Endothelial cell of umbilical vein (primary cell): ENCODE measurements around the gene PCMTD2.
"Not testable (repeated sequence)": the region's sequence is repeated elsewhere in the genome, so short reads cannot be mapped to it uniquely, and the experiment has no call there.

ENCODE experiments used
- EZH2 ChIP-seq: IDR thresholded peaks from 2 replicates; pipeline ENCODE4 v1.6.1; 2012; ENCODE audit warnings: borderline replicate concordance, low read depth, mild to moderate bottlenecking, moderate library complexity, low read length, inconsistent platforms; ENCODE audit not compliant: severe bottlenecking
- FOS ChIP-seq: IDR thresholded peaks from 2 replicates; pipeline ENCODE4 v1.6.1; 2011; ENCODE audit warnings: mild to moderate bottlenecking, low read length, moderate library complexity, borderline replicate concordance; ENCODE audit not compliant: insufficient read depth
- GATA2 ChIP-seq: IDR thresholded peaks from 2 replicates; pipeline ENCODE4 v1.7.0; 2011; ENCODE audit warnings: low read depth, mild to moderate bottlenecking, moderate library complexity, mixed read lengths, low read length; ENCODE audit not compliant: insufficient read length, insufficient read depth
- JUN ChIP-seq: IDR thresholded peaks from 2 replicates; pipeline ENCODE4 v1.6.1; 2011; ENCODE audit warnings: borderline replicate concordance, low read depth; ENCODE audit not compliant: insufficient read length, insufficient read depth
- MYC ChIP-seq: IDR thresholded peaks from one replicate; pipeline ENCODE4 v1.6.1; 2011; ENCODE audit warnings: mild to moderate bottlenecking, low read depth, low read length
- POLR2A ChIP-seq: IDR thresholded peaks from 2 replicates; pipeline ENCODE4 v1.6.1; 2012; ENCODE audit warnings: low read depth, mild to moderate bottlenecking, control low read depth, low read length
- POLR2AphosphoS5 ChIP-seq: IDR thresholded peaks from 2 replicates; pipeline ENCODE4 v1.6.1; 2012; ENCODE audit warnings: low read depth, mild to moderate bottlenecking, control low read depth, low read length, moderate library complexity; ENCODE audit not compliant: insufficient read depth
- TF ChIP-seq, protein P1 (sequence below), 2 donors: IDR thresholded peaks; 1 replicate in 1 of 2; 2 replicates in 1 of 2; pipeline ENCODE4 v1.5.1; 2011; ENCODE audit warnings: low read length in 2 of 2, mild to moderate bottlenecking in 2 of 2, moderate library complexity in 2 of 2, control low read depth in 1 of 2, inconsistent platforms in 1 of 2, low read depth in 1 of 2; ENCODE audit not compliant: insufficient read depth in 1 of 2; ENCODE audit errors: extremely low read depth in 1 of 2
- TF ChIP-seq, protein P2 (sequence below): IDR thresholded peaks from 2 replicates; pipeline ENCODE4 v1.6.1; 2011; ENCODE audit not compliant: insufficient read depth, insufficient read length

DNA sequence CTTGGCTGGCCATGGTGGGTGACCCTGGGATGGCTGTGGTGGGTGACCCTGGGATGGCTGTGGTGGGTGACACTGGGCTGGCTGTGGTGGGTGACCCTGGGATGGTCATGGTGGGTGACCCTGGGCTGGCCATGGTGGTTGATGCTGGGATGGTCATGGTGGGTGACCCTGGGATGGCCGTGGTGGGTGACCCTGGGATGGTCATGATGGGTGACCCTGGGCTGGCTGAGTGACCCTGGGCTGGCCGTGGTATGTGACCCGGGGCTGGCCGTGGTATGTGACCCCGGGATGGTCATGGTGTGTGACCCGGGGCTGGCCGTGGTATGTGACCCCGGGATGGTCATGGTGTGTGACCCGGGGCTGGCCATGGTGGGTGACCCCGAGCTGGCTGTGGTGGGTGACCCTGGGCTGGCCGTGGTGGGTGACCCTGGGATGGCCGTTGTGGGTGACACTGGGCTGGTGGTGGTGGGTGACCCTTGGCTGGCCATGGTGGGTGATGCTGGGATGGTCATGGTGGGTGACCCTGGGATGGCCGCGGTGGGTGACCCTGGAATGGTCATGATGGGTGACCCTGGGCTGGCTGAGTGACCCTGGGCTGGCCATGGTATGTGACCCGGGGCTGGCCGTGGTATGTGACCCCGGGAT, 20.5 kb upstream of the PCMTD2 start:
- TF ChIP-seq POLR2A, JUN, EZH2, POLR2AphosphoS5, GATA2, FOS, MYC: not testable (repeated sequence)
- TF ChIP-seq, protein P1, sequence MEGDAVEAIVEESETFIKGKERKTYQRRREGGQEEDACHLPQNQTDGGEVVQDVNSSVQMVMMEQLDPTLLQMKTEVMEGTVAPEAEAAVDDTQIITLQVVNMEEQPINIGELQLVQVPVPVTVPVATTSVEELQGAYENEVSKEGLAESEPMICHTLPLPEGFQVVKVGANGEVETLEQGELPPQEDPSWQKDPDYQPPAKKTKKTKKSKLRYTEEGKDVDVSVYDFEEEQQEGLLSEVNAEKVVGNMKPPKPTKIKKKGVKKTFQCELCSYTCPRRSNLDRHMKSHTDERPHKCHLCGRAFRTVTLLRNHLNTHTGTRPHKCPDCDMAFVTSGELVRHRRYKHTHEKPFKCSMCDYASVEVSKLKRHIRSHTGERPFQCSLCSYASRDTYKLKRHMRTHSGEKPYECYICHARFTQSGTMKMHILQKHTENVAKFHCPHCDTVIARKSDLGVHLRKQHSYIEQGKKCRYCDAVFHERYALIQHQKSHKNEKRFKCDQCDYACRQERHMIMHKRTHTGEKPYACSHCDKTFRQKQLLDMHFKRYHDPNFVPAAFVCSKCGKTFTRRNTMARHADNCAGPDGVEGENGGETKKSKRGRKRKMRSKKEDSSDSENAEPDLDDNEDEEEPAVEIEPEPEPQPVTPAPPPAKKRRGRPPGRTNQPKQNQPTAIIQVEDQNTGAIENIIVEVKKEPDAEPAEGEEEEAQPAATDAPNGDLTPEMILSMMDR (IDR thresholded peaks at IDR 0.05; ENCODE audit: extremely low read depth in 1 of 2, insufficient read depth in 1 of 2, low read depth in 1 of 2, low read length in 2 of 2), result not testable (repeated sequence)
- TF ChIP-seq, protein P2, sequence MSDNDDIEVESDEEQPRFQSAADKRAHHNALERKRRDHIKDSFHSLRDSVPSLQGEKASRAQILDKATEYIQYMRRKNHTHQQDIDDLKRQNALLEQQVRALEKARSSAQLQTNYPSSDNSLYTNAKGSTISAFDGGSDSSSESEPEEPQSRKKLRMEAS, result not testable (repeated sequence)
